Measurements from ENCODE around the gene GFAP. TPM values are rescaled to one million over a fixed set of nuclear protein-coding genes. Genes with fewer than 3 reads are reported as not detected.

The GFAP gene
- total and polyA plus RNA-seq, 11 donors: 0.94 to 12.4 (median 5.8) TPM

DNA sequence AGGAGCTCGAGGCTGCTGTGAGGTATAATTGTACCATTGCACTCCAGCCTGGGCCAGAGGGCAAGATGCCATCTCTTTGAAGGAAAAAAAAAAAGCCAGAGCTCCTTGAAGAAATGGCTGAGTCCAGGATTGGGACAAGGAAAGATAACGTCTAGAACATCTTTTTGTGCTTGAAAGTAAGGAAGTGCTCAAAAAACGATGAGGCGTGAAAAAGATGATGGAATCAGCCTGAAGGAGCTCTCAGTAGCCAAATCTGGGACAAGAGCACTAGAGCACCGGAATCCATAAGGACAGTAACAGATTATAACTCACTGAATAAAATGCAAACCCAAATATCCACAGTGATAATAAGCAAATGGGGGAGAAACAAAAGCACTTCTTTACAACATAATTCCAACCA is 38.2 kb downstream of the GFAP start:
- DNase-seq: no peak
- no peak for TF ChIP-seq POLR2A (IDR thresholded peaks at IDR 0.05)
- TF ChIP-seq, protein P1, sequence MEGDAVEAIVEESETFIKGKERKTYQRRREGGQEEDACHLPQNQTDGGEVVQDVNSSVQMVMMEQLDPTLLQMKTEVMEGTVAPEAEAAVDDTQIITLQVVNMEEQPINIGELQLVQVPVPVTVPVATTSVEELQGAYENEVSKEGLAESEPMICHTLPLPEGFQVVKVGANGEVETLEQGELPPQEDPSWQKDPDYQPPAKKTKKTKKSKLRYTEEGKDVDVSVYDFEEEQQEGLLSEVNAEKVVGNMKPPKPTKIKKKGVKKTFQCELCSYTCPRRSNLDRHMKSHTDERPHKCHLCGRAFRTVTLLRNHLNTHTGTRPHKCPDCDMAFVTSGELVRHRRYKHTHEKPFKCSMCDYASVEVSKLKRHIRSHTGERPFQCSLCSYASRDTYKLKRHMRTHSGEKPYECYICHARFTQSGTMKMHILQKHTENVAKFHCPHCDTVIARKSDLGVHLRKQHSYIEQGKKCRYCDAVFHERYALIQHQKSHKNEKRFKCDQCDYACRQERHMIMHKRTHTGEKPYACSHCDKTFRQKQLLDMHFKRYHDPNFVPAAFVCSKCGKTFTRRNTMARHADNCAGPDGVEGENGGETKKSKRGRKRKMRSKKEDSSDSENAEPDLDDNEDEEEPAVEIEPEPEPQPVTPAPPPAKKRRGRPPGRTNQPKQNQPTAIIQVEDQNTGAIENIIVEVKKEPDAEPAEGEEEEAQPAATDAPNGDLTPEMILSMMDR (IDR thresholded peaks at IDR 0.05): no peak
- WGBS, 4 donors: 84 to 90% (median 88%) methylated on average over 5 of the region's 5 CpGs
- H3K27ac ChIP-seq: no peak overlapping the region
- no peaks in the 10 kb centered on the region for H3K9me3 ChIP-seq
- H3K27me3 ChIP-seq: no peaks in the 10 kb centered on the region
- no peak overlapping the region for H3K4me3 ChIP-seq
- no peak for ATAC-seq
- peaks cover 0 to 9% (median 0%) of the 10 kb centered on the region in 12 donors for H3K4me1 ChIP-seq
- H3K36me3 ChIP-seq: peaks cover 0 to 96% (median 85%) of the 10 kb centered on the region in 9 donors
- intact Hi-C loops (cut with DNase I): no loop called here

DNA sequence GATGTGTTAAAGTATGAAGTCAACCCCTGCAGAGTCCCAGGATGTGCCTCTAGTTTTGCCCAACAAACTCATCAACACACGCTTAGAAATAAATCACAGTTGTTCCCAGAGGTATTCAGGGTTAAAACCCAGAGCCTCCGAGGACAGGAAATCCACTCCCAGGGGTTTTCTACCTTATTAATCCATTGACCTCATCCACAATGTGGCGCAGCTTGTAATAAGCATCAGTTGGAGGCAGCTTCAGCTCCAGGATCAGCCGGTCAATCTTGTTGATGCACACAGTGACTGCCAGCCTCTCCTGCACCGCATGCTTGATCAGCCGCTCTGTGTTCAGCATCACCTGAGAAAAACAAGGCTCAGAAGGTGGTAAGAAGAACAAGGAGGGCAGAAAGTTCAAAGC is 39.5 kb downstream of the GFAP start:
- intact Hi-C loops (cut with DNase I): no loop called here
- Histone ChIP-seq H3K27me3 (no peaks in the 10 kb centered on the region), H3K27ac (no peak overlapping the region), H3K36me3 (peaks cover 0 to 96% (median 85%) of the 10 kb centered on the region in 9 donors), H3K4me3 (no peak overlapping the region), H3K4me1 (peaks cover 0 to 15% (median 0%) of the 10 kb centered on the region in 12 donors), H3K9me3 (no peaks in the 10 kb centered on the region)
- DNase-seq: no peak
- WGBS, 4 donors: 89 to 91% (median 90%) methylated on average over 6 of the region's 6 CpGs
- no peak for TF ChIP-seq POLR2A (IDR thresholded peaks at IDR 0.05)
- TF ChIP-seq, protein P1 (IDR thresholded peaks at IDR 0.05): no peak
- ATAC-seq: no peak

DNA sequence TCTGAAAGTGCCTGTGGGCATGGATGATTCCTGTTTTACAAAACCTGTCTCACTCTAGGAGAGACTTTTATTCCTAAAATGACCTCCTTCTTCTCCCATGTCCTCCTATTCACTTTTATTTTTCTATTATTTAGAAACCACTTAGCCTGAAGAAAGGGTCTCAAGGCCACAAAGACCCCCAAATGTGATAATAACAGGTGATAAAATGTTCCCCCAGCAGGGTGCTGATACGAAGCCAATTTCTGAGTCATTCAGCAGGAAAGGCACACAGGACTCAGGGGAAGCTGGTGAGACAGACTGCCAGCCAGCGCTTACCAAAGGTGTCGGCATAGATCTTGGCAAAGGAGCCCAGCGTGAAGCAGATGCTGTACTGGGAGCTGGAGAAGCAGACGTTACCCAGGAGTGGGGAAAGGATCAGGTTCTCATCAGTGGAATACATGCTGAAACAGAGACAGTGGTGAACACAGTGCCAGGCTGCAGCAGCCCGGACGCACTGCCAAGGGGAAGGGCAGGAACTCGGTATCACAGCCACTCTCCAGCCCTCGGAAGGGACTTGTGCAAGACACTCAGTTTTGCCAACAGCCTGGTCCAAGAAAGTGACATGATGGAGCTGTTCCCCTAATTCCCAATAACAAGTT is 43.0 kb downstream of the GFAP start:
- peak in 3 of 5 donors; percentile 66 to 73 (median 68) for DNase-seq
- Histone ChIP-seq H3K9me3 (no peaks in the 10 kb centered on the region), H3K36me3 (peaks cover 0 to 96% (median 92%) of the 10 kb centered on the region in 9 donors), H3K4me1 (peaks cover 0 to 30% (median 0%) of the 10 kb centered on the region in 12 donors), H3K4me3 (no peak overlapping the region), H3K27me3 (no peaks in the 10 kb centered on the region), H3K27ac (peak overlapping the region in 6 of 12 donors; percentile 6 to 77 (median 56))
- peak; percentile 76 to 94 (median 84) for ATAC-seq
- intact Hi-C loops (cut with DNase I): no loop called here
- TF ChIP-seq POLR2A (IDR thresholded peaks at IDR 0.05): no peak
- TF ChIP-seq, protein P1 (IDR thresholded peaks at IDR 0.05): no peak
- WGBS, 4 donors: 41 to 67% (median 54%) methylated on average over 9 of the region's 9 CpGs

DNA sequence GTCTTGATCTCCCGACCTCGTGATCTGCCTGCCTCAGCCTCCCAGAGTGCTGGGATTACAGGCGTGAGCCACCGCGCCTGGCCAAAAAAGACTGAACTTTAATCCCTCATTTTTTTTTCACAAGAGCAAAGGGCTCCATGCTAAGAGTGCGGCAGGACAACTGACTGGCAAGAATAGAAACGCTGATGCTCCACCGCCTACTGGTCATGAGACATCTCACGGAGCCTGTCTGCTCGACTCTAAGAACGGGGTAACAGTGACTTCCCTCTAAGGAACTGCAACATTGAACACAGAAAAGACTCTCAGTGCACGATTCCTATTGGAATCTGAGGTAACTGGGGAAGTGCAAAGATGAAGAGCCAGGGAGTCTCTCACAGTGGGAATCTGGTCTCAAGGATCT is 43.7 kb downstream of the GFAP start:
- intact Hi-C loops (cut with DNase I): no loop called here
- ATAC-seq (no peak), DNase-seq (no peak)
- Histone ChIP-seq H3K27ac (peak overlapping the region in 5 of 12 donors; percentile 6 to 77 (median 63)), H3K27me3 (no peaks in the 10 kb centered on the region), H3K4me1 (peaks cover 0 to 30% (median 0%) of the 10 kb centered on the region in 12 donors), H3K4me3 (no peak overlapping the region), H3K9me3 (no peaks in the 10 kb centered on the region), H3K36me3 (peaks cover 0 to 97% (median 94%) of the 10 kb centered on the region in 9 donors)
- 95 to 96% (median 96%) methylated on average over 12 of the region's 12 CpGs for WGBS, 4 donors
- TF ChIP-seq POLR2A (IDR thresholded peaks at IDR 0.05): no peak
- TF ChIP-seq, protein P1 (IDR thresholded peaks at IDR 0.05): no peak

Measured in heart left ventricle (tissue), 16 donors.